Endometrial microvascular endothelial cells (primary cell): Measurements from ENCODE around the gene HOXC5. TPM values are rescaled to one million over a fixed set of nuclear protein-coding genes. Genes with fewer than 3 reads are reported as not detected.

Experiments used
- in situ Hi-C: cut with HindIII; loops from 2 replicates; pipeline ENCODE4 v1.10.0; 2017; ENCODE audit warnings: low sequenced_read_pairs, low pct_unique_long_range_greater_than_20kb; ENCODE audit errors: inconsistent ontology term
- total RNA-seq: library from RNA; depleted of rRNA; stranded (reverse); fragments of >200 nt; gene quantifications from one replicate; pipeline ENCODE4 v1.2.3, GENCODE V29; 2015; ENCODE audit errors: inconsistent ontology term

HOXC5 gene
- total RNA-seq, 1 donor from 2014 or later = not detected

DNA sequence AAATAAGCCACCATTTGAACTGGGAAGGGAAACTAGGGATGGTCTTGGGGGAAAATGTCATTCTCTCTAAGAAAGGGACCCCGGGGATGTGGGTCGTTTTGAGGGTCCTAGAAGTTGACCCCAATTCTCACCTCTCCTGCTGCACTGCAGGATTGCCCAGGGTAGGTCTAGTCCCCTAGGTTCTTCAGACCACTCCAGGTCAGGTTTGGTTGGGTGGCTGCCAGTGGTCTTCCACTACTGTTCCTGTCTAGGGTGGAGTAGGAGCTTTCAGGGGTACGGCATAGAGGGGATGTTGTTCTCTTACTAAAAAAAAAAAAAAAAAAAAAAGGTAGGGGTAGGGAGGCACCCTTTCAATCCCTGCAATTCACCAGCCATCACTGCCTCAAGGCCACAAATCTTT, 16.8 kb upstream of the HOXC5 start:
- in situ Hi-C loops = loop anchor here (25.0 kb wide), 1 partner anchor 196 kb away; no protein-coding TSS in a partner anchor

DNA sequence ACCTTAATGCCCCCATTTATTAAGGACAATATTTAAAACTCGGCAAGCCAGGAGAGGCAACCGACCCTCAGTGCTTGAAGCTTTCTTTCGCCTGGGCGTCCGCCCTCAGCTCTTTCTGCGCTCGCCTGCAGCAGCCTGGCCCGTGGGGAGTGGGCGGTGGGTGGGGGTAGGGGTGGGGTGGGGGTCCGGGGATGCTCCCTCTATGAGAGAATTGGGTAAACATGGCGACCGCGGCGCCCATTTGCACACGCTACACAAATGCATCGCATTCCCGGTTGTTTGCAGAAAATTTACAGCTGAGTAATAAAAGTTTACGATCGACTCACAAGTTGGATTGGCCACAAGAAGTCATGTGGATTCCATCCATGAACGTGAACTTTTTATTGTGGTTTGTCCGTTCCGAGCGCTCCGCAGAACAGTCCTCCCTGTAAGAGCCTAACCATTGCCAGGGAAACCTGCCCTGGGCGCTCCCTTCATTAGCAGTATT, 16.3 kb upstream of the HOXC5 start:
- in situ Hi-C loops = loop anchor here (25.0 kb wide), 1 partner anchor 196 kb away; no protein-coding TSS in a partner anchor

DNA sequence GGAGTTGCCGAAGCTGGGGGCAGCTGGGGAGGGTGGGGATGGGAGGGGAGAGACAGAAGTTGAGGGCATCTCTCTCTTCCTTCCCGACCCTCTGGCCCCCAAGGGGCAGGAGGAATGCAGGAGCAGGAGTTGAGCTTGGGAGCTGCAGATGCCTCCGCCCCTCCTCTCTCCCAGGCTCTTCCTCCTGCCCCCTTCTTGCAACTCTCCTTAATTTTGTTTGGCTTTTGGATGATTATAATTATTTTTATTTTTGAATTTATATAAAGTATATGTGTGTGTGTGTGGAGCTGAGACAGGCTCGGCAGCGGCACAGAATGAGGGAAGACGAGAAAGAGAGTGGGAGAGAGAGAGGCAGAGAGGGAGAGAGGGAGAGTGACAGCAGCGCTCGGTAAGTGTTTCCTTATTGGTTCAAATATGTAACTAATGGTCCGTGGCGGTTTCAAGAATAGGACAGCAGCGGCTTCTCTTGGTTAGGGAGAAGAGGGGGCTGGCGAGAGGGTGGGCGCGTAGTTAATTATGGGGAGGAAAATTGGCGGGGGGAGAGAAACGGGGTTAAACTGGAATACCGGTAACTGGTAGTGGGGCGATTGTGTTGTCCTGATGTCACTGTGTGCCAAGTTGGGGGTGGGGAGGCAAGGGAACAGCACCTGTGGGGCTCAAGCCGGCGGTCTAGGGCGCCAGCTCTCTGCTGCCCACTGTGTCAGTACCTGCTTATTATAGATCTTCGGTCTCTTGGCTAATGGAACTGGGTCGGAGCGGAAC, 15.6 kb upstream of the HOXC5 start:
- in situ Hi-C loops = loop anchor here (25.0 kb wide), 1 partner anchor 195 kb away; no protein-coding TSS in a partner anchor

DNA sequence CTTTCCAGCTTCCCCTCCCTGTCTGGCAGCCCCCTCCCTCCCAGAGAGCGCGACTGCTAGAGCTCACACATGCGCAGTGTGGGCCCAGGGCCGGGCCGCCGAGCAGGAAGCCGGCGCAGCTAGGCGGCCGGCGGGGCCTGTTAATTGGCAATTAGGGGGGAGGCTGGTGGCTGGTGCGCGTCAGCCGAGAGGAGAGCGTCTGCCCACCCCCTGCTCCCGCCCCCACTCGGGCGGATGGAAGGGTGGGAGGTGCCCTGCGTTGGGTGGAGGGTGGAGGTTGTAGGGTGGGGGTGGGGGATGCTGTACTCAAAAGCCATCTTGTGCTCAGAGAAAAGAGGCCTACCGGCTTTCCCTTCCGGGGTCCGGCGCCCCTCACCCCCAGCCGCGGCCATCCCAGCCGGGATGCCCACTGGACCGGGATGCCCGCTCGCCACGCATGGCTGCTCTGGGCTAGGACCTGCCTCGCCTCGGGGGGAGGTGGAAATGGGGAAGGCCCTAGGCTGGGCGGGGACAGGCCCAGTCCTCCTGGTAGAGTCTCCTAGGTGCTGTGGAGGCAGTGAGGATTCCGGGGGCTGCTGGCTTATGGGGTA, 14.9 kb upstream of the HOXC5 start:
- in situ Hi-C loops = loop anchor here (25.0 kb wide), 1 partner anchor 194 kb away; no protein-coding TSS in a partner anchor

DNA sequence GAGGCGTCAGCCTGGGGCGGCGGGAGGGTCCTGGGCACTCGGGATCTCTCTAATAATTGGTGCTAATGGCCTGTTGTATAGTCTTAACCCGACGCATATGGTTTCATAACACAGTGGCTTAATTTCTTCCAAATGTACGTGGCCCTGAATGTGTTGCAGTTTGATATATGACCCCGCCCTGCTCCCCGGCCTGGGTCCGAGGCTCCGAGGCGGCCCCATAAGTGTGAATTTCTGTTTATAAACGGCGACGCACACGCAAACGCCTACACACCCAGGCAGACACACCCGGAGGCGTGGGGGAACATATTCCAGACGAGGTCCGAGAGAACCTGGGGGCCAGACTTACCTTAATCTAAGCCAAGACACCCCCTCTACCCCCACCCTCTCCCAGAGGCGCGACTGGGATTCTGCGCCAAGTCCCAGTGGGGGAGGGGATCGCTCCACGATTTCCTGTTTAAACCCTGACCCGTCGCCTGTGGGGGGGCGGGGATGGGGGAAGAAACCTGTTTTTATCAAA, 14.3 kb upstream of the HOXC5 start:
- in situ Hi-C loops = loop anchor here (25.0 kb wide), 1 partner anchor 194 kb away; no protein-coding TSS in a partner anchor

DNA sequence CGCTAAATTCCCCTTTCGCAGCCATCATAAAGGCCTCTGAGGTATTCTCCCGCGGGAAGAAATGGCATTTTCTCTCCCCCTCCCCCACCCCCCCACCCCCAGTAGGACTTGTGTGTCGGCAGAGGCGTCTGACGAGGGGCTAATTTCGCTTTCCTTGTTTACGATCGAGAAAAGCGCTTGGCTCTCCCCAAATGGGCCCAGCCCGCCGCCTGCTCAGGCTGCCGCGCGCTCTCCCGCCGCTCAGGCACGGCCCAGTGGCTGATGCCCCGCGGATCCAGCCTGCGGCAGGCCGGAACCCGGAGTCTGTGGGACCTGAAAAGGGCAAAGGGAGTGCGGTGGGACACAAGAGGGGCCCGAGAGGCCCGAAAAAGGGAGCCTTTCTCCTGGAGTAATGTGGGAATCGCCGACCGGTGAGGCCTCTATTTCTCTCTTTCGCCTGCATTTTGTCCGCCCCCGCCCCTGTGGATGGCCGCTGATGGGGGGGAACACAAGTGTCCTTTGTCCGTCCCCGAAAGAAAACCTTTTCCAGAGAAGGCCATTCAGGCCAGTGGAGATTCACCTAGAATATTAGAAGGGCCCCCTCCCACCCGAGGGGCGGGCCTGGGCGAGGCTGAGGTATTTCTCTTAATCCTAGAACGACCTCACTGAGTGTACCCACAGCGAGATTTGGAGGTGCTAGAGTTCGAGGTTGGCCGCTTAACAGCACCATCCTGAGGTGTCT, 13.6 kb upstream of the HOXC5 start:
- in situ Hi-C loops = loop anchor here (25.0 kb wide), 1 partner anchor 193 kb away; no protein-coding TSS in a partner anchor

DNA sequence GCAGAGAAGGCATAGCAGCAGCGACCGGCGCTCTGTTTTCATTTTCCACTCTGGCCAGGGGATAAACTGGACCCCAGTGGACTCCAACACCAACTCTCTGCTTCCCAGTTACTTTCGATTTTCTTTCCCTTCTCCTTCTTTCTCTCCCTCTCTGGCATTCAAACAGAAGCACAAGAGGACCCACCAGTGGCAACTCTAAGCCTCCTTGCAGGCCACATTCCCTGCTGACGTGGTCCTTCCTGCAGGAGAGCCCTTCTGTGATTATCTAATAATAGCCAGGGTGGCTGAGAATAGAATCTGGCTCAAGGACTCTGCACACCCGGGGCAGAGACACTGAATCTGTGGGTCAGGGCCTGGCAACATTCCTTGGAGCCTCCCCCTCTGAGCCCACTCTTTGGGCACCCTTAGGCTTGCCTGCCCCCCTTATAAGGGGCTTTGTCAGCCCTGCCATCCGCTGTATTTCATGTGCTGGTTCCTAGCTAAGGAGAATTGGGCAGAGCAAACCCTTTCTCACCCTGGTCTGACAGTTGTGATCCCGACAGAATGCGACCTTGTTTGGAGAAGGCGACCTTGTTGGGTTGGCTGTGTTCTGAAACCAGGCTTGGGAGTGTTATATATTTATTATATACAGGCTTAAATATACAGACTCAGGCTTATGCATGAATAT, 12.8 kb upstream of the HOXC5 start:
- in situ Hi-C loops = loop anchor here (25.0 kb wide), 1 partner anchor 192 kb away; no protein-coding TSS in a partner anchor

DNA sequence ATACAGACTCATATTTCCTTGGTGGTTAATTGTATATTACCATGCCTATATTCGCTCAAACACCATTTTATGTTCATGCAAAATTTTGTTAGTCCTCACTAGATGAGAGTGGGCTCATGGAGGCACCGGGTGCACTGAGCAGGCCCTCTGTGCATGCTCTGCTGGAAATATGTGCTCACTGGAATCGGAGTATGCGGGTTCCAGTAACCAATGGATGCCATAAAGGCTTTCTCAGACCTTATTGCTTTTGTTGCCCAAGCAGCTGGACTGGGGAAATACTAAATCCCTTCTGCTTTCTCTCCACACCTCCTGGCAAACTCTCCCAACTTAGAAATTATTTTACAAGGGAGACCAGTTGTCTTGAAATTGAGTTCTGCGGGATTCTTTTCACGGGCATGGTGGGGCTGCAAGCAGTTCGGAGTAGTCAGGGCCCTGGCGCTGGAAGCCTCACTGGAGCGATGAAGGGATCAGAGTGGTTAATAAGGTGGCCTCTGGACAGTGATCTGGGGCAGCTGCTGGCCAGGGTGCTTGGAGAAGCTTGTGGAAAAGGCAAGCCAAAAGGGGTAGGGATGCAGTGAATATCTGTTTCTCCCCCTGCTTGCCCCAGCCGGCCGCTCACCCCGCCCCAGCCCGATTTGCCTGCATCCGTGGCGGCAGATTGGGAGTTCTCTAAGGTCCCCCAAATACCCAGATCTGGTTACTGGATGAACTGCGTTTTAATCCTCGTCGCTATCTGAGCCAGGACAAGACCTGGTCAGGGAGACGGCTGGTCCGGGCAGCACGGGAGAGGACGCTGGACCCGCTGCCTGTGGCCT, 12.1 kb upstream of the HOXC5 start:
- in situ Hi-C loops = loop anchor here (25.0 kb wide), 1 partner anchor 192 kb away; no protein-coding TSS in a partner anchor

DNA sequence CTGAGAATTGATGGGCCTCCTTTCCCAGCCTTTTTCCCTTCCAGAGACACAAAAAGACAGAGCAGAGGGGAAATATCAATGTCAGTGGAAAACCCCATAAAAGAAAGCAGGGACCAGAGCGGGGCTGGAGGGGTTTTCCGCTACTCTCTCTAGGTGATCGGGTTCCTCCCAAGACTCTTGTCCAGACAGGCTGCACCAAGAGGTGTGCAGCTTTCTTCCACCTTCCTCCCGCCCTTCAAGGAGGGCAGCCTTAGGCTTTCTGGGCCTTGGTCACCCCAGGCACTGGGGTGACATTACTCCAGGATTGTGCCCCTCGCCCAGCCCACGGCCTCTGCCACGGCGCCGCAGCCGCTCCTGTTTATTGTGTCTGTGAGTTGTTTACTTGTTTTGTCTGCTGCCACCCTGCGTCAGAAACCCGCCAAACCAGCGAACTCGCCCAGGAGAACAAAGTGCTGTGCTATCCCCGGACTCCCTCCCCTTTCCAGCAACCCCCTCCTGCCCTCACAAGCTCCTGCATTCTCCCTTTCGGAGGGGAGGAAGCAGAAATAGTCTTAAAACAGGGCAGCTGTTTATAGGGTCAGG, 11.3 kb upstream of the HOXC5 start:
- in situ Hi-C loops = loop anchor here (25.0 kb wide), 1 partner anchor 191 kb away; no protein-coding TSS in a partner anchor

DNA sequence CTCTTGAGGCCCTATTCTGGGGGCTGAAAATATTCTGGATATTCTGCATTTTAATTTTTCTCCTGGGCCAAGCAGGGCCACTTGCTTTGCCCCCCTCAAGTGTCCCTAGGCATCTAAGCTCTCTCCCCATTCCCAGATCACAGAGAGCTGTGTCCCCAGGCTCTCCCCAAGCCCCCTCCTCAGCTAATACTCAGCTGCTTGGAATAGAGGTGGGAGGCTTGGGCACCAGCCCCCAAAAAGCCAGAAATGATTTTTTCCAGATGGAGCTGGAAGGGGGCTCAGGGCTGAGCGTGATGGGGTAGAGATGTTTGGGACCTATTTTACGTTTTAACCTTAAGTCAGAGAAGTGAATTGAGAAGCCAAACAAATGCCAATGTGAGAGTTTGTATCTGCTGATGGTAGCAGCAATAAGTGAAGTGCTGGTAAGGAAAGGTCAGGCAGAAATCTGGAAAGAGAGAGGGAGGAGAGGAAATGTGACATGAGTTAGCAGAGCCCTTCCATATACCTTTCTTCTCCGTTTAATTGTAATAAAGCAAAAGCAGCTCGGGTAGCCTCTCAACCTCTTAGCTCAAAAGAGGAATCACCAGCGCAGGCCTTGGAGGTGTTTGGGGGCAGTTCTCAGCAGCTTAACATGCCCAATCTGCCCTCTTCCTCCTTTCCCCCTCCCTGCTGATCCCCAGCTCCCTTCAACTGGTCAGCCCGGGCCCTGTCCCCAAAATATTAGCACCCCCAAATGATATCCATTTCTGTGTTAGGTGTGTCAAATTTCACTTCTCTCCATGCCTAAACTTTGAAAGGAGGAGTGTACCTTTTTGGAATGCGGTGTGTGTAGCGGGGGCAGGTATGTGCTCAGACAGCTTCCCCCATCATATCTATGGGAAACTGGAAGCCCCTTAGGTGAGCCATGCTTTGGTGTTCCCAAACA, 9.6 kb upstream of the HOXC5 start:
- in situ Hi-C loops = loop anchor here (25.0 kb wide), 1 partner anchor 189 kb away; no protein-coding TSS in a partner anchor

DNA sequence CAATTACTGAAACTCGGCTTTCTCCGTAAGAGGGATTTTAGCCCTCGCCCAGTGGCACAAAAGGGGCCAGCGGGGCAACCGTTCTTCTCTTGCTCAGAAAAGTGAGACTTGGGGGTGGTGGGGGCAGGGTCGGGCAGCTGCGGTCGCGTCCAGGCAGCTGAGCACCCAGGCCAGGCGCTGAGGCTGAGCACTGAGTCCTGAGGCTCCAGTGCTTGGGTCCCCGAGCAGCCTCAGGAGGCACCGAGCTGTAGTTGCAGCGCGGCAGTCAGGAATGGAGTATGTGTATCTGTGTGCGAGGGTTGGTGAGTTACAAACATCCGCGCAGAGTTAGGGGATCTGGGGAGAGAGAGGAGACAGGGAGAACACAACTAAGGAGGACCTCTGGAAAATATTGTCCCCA, 8.7 kb upstream of the HOXC5 start:
- in situ Hi-C loops = loop anchor here (25.0 kb wide), 1 partner anchor 188 kb away; no protein-coding TSS in a partner anchor

DNA sequence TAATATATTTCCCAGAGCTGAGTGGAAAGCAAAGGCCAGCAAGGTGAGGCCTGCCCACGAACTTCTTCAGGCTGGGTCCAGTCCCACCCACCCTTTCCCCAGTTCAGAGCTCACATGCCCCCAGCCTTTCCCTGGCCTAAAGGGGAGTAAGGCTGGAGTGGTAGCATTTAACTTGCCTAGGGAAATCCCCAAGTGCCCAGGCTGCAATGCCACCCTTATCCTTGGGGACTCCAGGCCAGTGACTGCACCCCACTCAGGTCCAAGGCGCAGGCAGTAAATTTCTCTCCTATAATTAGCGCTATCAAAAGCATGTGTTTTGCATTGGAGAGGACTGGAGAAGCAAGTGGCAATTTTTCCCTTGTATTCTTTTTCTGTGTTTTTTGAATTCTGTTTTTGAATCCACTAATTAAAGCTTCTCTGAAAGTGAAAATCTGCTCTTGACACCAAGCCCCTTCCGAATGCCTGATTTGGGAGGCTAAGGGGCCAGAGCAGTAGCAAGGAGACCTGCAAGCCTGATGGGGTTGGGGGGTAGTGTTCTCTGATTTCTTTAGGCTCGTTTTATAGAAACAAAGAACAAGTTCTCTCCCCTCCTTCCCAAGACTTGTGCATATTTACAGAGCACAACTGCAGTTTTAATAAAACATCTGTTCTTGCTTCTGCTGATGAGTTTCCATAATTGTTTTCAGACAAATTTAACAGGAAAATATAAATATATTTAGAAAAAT, 8.1 kb upstream of the HOXC5 start:
- in situ Hi-C loops = loop anchor here (25.0 kb wide), 1 partner anchor 188 kb away; no protein-coding TSS in a partner anchor

DNA sequence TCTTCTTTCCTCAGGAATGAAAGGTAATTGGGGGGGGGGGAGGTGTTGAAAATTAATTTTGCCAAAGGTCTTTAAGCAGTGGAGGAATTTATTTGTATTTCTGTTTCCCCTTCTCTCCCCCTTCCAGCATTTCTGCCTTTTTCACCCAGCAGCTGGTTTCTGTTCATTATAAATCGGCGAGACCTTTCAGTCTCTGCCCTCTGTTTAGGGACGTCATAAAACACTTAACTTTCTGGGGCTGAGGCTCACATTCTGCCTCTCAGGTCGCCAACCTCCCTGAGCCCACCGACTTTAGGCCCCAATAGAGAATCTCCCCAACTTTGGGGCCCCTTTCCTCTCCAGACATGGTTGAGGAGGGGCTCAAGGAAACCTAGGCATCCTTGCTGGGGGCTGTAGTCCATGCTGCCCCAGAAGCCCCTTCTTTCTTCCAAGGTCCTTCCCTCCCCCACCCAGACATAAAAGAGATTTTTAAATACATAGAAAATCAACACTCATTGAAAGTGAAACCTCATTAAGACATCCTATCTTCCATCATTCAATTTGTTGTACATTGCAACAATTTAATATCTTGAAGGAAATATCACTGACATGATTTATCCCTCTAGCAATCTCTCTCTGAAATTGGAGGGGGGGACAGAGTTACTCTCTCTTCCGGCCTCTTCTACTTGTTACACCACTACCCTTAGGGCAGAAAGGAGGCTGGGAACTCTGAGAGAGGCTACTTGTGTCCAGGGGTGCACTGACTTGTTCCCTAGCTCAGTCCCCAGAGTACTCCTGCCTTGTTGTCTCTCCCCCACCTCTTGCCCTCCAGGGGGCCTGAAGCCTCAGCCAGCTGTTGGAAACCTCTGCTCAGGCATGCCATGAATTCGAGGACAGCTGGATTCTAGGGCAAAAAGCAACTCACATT, 7.1 kb upstream of the HOXC5 start:
- in situ Hi-C loops = no loop called here

DNA sequence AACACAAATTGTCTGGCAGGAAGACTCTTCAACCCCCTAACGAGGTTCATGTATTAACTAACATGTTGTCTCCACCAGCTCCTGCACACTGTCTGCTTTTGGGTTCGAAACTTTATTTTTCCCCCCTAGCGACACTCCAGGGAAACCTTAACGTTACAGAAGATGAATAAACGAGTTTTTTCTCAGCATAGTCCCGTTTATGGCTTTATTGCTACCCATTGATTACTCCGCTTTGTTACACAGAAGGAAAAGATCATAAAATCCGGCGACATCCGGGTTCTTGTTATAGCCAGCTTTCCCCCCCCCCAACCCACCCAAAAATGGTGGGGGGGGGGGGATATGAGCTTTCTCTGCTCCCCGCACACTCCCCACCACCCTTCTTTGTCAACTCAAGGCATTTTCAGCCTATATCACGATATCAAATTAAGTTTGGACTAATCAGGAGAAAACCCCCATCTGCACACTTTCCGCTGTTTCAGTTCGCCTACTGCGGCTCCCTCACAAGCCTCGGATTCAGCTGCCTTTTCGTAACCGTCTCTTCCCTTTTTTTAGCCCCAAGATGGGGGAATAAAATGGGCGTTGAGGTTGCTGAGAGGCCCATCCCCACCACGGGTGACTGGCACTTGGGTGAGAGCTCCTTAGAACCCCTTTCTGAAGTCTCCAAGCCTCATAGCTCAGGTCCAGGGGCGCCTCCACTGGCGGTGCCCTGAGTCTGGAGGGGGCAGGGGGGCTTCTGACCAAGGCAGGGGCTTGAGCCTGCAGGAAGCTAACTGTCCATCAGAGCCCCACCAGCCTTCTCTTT, 6.0 kb upstream of the HOXC5 start:
- in situ Hi-C loops = no loop called here
